BLaER1 treated with 17β-estradiol and CSF1 and Interleukin-3, amounts not matched to agents 10 nM and 100 nM (cell line): ENCODE measurements around the gene BARX1.

Experiments used
- H3K27ac ChIP-seq, 11 experiments: shearing (Covaris generic); formaldehyde crosslinking; 2 replicates each; pipeline ENCODE4 v1.8.1; 2022
- H3K27me3 ChIP-seq, 11 experiments: shearing (Covaris generic); formaldehyde crosslinking; 2 replicates each; pipeline ENCODE4 v1.8.1; 2022
- H3K36me3 ChIP-seq, 11 experiments: shearing (Covaris generic); formaldehyde crosslinking; 2 replicates each; pipeline ENCODE4 v1.8.1; 2022
- H3K4me1 ChIP-seq, 10 experiments: shearing (Covaris generic); formaldehyde crosslinking; 2 replicates each; pipeline ENCODE4 v1.8.1; 2022
- H3K4me2 ChIP-seq, 11 experiments: shearing (Covaris generic); formaldehyde crosslinking; 2 replicates each; pipeline ENCODE4 v1.8.1; 2022
- H3K4me3 ChIP-seq, 10 experiments: shearing (Covaris generic); formaldehyde crosslinking; 2 replicates each; pipeline ENCODE4 v1.8.1; 2022
- H3K9ac ChIP-seq, 11 experiments: shearing (Covaris generic); formaldehyde crosslinking; 2 replicates each; pipeline ENCODE4 v1.8.1; 2022
- H3K9me3 ChIP-seq, 11 experiments: shearing (Covaris generic); formaldehyde crosslinking; replicated peaks in 1 of 11; 2 replicates each; pipeline ENCODE4 v1.8.1; 2022
- H4K20me1 ChIP-seq, 11 experiments: shearing (Covaris generic); formaldehyde crosslinking; 2 replicates each; pipeline ENCODE4 v1.8.1; 2022
- Cebpa-rat ChIP-seq, 11 experiments: shearing (Covaris generic); IDR thresholded peaks; 2 replicates each; pipeline ENCODE4 v1.8.1; 2022

BARX1 gene

GRCh38 chr9:93954434-93955061, 607 bp downstream of the BARX1 start:
- Histone ChIP-seq H3K9ac (peak overlapping the region in 3 of 11 experiments; percentile 12 to 61 (median 32); a peak in 2 of 22 replicates), H3K4me3 (peak overlapping the region; percentile 43 to 68 (median 55)), H3K9me3 (peaks cover 0 to 11% (median 2%) of the 10 kb centered on the region in 11 experiments; a peak in 8 of 22 replicates), H3K27me3 (peaks cover 98 to 100% (median 100%) of the 10 kb centered on the region in 11 experiments), H3K4me2 (peak overlapping the region; percentile 80 to 95 (median 88)), H3K36me3 (no peaks in the 10 kb centered on the region), H3K4me1 (peaks cover 57 to 82% (median 66%) of the 10 kb centered on the region in 10 experiments), H3K27ac (no peak overlapping the region), H4K20me1 (peaks cover 0 to 96% (median 80%) of the 10 kb centered on the region in 11 experiments; a peak in 20 of 22 replicates)
- TF ChIP-seq Cebpa-rat (IDR thresholded peaks at IDR 0.05), result no peak

DNA sequence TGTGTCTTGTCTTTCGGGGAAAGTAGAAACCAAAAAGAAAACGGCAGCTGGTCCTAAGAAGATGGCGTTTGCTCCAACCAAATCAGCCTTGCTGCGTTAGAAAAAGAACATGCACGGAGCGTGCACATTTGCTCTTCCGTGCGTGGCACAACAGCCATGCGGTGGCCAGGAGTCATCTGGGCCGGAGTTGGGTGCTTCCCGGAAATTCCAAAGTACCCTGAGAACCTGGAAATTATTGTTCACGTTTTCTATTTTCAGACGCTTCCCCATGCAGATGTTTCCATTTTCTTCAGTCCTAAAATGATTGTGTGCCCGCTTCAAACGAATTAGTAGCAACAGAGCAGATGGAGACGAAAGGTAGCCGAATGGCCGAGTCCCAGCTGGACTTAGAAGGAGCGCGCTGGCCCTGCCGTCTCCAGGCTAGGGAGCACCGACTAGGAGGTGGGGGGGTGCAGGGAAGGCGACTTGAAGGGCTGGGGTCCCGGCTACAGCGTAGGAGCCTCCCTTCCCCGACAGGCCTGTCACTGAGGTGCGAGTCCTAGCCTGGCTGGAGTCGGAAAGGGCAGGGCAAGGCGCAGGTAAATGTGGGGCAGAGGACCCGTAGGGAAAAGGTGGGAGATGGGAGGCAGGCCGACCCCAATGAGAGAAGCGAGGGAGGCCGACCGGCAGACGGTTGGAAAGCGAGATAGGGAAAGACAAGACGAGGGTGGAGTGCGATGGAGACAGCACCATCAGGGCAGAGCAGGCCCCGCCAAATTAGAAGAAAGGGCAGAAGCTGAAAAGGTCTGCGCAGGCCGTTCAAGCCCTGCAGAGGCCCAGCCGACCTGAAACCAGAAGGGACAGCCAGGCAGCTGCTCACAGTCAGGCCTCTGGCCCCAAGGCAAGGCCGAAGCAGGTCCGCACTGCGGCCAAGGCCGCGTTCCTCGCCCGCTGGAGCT, 1.4 kb downstream of the BARX1 start:
- Histone ChIP-seq H3K27me3 (peaks cover 98 to 100% (median 100%) of the 10 kb centered on the region in 11 experiments), H3K9me3 (peaks cover 0 to 18% (median 6%) of the 10 kb centered on the region in 11 experiments; a peak in 11 of 22 replicates), H3K4me2 (peak overlapping the region; percentile 20 to 88 (median 62); a peak in 20 of 22 replicates), H3K4me3 (peak overlapping the region in 4 of 10 experiments; percentile 15 to 68 (median 52); a peak in 3 of 20 replicates), H3K9ac (no peak overlapping the region; a peak in 1 of 22 replicates), H3K36me3 (no peaks in the 10 kb centered on the region), H4K20me1 (peaks cover 0 to 96% (median 80%) of the 10 kb centered on the region in 11 experiments; a peak in 20 of 22 replicates), H3K4me1 (peaks cover 53 to 81% (median 64%) of the 10 kb centered on the region in 10 experiments), H3K27ac (no peak overlapping the region)
- no peak for TF ChIP-seq Cebpa-rat (IDR thresholded peaks at IDR 0.05)

DNA sequence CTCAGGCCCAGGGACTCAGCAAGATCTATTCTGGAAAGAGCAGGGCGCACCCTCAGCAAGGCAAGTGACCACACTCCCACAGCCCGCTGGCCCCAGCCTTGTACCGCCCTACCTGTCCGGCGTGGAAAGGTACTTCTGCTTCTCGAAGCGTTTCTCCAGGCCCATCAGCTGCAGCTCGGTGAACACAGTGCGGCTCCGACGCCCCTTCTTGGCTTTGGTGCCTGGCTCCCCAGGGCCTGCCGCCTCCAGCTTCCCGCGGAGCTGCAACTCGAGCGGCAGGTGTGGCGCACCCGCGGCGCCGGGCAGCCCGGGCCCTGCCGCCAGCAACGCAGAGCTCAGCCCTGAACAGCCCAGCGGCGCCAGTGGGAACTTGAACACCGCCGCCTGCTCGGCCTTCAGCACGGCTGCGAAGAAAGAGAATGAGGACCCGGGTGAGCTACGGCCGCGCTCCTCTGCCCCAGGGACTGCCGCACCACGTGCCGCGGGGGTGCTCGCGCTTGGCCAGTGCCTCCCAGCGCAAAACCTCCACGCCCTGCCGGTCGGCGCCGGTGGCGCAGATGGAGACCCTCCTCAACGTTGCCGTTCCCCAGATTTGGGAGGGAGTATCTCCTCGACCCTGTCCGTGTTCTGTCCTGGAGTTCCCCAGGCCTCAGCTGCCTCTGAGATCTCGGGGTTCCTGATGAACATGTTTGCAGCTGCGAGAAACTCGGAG, 2.2 kb downstream of the BARX1 start:
- Histone ChIP-seq H3K36me3 (no peaks in the 10 kb centered on the region), H3K9ac (no peak overlapping the region), H3K27ac (no peak overlapping the region), H3K4me1 (peaks cover 53 to 81% (median 64%) of the 10 kb centered on the region in 10 experiments), H3K27me3 (peaks cover 98 to 100% (median 100%) of the 10 kb centered on the region in 11 experiments), H3K4me3 (peak overlapping the region in 5 of 10 experiments; percentile 9 to 31 (median 17); a peak in 4 of 20 replicates), H3K9me3 (peaks cover 0 to 20% (median 9%) of the 10 kb centered on the region in 11 experiments; a peak in 11 of 22 replicates), H3K4me2 (peak overlapping the region; percentile 20 to 80 (median 56); a peak in 21 of 22 replicates), H4K20me1 (peaks cover 0 to 96% (median 80%) of the 10 kb centered on the region in 11 experiments; a peak in 20 of 22 replicates)
- no peak for TF ChIP-seq Cebpa-rat (IDR thresholded peaks at IDR 0.05)

GRCh38 chr9:93952119-93952783, 2.9 kb downstream of the BARX1 start:
- Histone ChIP-seq H4K20me1 (peaks cover 0 to 94% (median 74%) of the 10 kb centered on the region in 11 experiments; a peak in 20 of 22 replicates), H3K9me3 (peaks cover 0 to 20% (median 9%) of the 10 kb centered on the region in 11 experiments; a peak in 11 of 22 replicates), H3K4me2 (peak overlapping the region; percentile 20 to 96 (median 80); a peak in 21 of 22 replicates), H3K27me3 (peaks cover 98 to 100% (median 100%) of the 10 kb centered on the region in 11 experiments), H3K36me3 (no peaks in the 10 kb centered on the region), H3K9ac (no peak overlapping the region), H3K27ac (no peak overlapping the region), H3K4me3 (peak overlapping the region in 7 of 10 experiments; percentile 10 to 61 (median 55); a peak in 6 of 20 replicates), H3K4me1 (peaks cover 46 to 80% (median 61%) of the 10 kb centered on the region in 10 experiments)
- TF ChIP-seq Cebpa-rat (IDR thresholded peaks at IDR 0.05), result no peak

DNA sequence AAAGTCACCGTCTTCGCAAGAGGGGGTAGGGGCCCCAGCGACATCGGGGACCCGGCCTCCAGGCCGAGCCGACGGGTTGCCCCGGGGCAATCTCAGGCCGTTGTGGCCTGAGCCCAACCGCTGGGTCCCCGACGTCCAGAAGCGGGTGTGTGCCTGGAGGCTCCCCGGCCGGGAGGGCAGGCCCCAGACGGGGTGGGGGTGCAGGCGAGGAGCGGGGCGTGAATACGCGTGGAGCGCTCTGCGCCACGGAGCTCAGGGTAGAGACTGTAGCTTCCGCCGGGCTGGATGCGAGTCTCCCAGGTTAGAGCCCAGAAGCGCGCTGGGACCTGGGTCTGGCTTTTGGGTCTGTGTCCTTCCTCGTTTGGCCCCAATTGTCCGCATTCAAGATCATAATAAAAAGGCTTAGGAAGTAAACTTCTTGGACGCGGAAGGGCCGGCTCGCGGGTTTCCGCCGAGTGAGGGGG, 3.5 kb downstream of the BARX1 start:
- Histone ChIP-seq H3K9ac (no peak overlapping the region), H4K20me1 (peaks cover 0 to 88% (median 73%) of the 10 kb centered on the region in 11 experiments; a peak in 20 of 22 replicates), H3K36me3 (no peaks in the 10 kb centered on the region), H3K4me3 (peak overlapping the region in 5 of 10 experiments; percentile 10 to 61 (median 56); a peak in 10 of 20 replicates), H3K9me3 (peaks cover 0 to 20% (median 9%) of the 10 kb centered on the region in 11 experiments; a peak in 11 of 22 replicates), H3K27ac (no peak overlapping the region), H3K4me1 (peaks cover 44 to 77% (median 61%) of the 10 kb centered on the region in 10 experiments), H3K27me3 (peaks cover 98 to 100% (median 100%) of the 10 kb centered on the region in 11 experiments), H3K4me2 (peak overlapping the region in 10 of 11 experiments; percentile 46 to 96 (median 88); a peak in 17 of 22 replicates)
- TF ChIP-seq Cebpa-rat (IDR thresholded peaks at IDR 0.05), result no peak

- peak overlapping the region in 2 of 11 experiments; percentile 44 to 47; a peak in 1 of 22 replicates for H3K9ac ChIP-seq
- TF ChIP-seq Cebpa-rat (IDR thresholded peaks at IDR 0.05), result no peak
- no peaks in the 10 kb centered on the region for H3K36me3 ChIP-seq
- H3K4me1 ChIP-seq, result peaks cover 42 to 72% (median 59%) of the 10 kb centered on the region in 10 experiments
- H3K27me3 ChIP-seq, result peaks cover 98 to 100% (median 100%) of the 10 kb centered on the region in 11 experiments
- H3K9me3 ChIP-seq, result peaks cover 0 to 27% (median 9%) of the 10 kb centered on the region in 11 experiments; a peak in 12 of 22 replicates
- H4K20me1 ChIP-seq, result peaks cover 0 to 85% (median 67%) of the 10 kb centered on the region in 11 experiments; a peak in 20 of 22 replicates
- no peak overlapping the region for H3K27ac ChIP-seq
- peak overlapping the region; percentile 75 to 96 (median 86) for H3K4me2 ChIP-seq
- H3K4me3 ChIP-seq, result peak overlapping the region; percentile 44 to 67 (median 54); a peak in 19 of 20 replicates
Observed at GRCh38 chr9:93950619-93951601, 4.2 kb downstream of the BARX1 start.
